Activated CD4-positive, alpha-beta T cell treated with anti-CD3 and anti-CD28 coated beads for 24 hours (primary cell): ENCODE data around the gene DPYD.

ENCODE experiments used
- DNase-seq, 2 donors: peaks; one replicate each; pipeline ENCODE4 v3.0.0-alpha.2; 2020; ENCODE audit warnings: low read depth in 2 of 2

DPYD gene

DNA sequence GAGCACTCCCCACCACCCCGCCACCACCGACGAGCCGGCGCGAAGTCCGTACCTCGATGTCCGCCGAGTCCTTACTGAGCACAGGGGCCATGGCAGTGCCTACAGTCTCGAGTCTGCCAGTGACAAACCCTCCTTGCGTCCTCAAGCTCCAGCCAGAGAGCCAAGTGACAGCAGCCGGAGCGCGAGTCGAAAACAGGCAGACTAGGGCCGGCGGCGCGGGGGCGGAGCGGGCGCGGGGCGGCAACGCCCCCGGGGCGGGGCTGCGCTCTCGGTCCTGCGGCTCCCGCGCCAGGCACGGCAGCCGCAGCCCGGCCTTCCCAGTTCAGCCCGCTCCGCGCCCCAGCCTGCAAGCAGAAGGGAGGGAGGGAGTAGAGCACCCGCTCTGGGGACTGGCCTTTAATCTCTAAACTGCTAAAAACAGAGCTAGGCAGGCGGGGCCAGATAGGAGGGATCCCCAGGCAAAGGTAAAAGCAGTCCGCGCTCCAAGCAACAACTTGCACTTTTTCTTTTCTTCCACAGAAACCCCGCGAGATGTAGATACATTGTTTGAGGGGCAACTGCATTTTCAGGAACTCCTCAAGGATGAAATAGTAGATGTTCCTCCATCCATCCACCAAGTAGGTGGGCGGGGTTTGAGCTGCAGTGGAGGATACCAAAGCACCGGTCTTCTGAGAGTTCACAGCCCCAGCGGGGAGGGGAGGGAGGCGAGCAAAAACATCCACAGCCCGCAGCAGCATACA, at the start of gene DPYD:
Gene DPYD (minus strand): TSS at position 203 of the 740 bp plus-strand sequence. CDS start 112 bp downstream, at position 91.
- DNase-seq, result peak; percentile 69 to 70

DNA sequence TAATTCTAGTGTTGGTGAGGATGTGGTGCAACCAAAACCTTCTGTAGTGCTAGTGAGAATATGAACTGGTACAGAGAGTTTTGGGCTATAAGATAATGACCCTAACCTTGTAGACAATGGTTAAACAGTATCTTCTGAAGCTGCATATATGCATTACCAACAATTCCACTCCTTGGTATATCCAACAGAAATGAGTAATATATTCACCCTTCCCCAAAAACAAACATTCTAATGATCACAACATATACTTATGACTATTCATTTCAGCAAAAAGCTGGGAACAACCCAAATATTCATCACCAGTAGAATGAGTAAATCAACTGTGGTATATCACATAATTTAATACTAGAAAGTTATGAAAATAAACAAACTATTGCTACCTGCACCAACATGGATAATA, 39.6 kb upstream of the DPYD start:
- no peak for DNase-seq

DNA sequence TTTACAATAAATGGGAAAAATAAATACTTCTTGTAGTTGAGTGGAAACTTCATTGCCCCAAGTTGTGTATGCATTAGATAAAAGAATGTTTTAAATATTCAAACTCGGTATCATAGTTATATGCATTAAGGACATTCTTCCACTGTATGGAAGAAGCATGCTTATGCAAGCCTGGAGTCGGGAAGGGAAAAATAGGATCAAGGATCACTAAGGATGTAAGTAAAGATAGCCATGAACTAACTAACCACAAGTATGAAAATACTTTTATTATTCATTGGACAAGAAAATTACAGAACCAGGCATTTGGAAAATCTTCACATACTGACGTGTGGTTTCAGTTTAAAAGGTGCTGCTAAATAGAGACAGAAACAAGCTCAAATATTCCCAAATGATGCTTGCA, 26.9 kb upstream of the DPYD start:
- no peak for DNase-seq

DNA sequence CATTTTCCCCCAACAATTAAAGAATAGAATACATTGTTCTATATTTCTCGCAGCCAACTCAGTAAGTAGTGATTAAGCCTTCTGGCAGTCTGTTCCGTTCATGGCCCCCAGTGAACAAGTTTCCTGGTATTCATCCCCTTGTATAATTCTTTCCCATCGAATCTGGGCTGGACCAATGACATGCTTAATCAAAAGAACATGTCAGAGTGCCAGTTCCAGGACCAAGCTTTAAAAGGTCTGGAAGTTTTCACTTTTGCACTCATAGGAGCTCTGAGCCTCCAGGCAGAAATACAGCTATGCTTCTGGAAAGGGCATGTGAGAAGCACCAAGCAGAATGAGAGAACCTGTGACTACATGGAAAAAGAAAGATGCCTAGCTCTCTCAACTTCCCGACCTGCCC, 22.5 kb upstream of the DPYD start:
- no peak for DNase-seq

DNA sequence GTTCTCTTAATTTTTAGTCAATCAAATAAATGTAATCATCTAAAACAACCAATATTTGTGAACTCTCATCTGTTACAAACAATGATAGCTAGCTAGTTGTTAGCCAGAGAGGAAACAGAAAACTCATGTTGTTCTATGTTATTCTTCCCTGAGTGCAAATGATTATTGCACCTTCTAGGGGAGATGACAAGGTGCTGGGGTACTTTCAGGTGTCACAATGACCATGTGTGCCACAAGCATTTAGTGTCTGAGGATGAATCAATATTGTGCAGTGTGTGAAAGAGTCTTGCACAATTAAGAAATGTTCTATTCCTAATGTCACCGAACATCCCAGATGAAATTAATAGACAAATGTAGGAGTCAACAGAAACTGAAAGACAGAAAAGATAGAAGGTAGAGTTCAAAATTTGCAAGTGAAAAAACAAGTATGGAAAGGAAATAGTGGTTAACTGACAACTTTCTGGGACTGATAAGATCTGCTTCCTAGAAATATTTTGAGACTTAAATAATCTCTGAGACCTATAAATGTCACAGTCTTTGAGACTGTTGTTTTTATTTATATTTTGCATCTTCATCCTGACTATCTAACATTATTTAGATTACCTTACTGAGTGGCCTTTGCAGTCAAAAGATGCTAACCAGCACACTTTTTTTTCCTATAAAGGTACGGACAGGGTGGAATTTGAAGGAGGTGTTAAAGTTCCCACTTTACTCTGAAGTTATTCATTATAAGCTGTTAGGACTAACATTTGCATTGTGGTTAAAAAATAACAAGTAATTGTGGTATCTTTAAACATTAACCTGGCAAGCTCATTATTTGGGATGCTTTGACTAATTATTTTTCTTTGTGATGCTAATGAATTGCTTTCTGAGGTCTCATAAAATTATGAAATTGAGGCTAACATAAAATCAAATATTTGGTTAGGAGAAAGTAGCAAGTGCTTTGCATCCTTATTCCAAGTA, 21.6 kb upstream of the DPYD start:
- DNase-seq, result no peak

DNA sequence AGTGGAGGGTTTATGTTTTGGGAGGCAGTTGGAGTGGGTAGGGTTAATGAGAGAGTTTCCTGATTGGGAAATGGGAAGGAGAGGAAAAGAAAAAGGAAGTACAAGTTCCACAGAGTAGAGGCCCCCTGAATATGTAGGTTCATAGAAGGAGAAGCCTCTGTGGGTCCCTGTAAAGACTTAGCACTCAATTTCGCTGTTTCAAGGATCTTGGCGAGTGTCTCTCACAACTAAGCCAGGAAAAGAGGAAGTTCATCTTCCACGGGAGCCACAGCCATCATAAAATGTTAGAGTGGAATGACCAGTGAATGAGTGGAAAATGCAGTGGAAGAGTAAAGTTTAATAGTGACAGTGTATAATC, 17.4 kb upstream of the DPYD start:
- no peak for DNase-seq

DNA sequence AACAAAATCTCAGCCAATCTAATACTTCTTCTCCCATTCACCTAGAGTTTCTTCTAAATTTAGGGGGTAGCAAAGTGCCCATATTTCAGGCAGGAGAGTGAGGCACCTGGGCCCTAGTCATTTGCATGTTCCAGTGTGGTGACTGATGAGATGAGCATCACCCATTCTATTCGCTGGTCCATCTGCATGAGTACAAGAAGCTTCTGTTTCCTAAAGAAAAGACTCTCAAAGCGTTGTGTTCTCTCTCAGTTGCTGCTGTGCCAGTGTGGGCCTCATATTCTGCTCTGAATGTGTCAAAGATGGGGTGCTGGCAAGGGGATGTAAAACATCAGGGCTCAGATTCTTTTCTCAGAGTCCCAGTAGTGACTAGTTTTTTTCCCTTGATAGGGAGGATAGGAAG, 16.1 kb upstream of the DPYD start:
- no peak for DNase-seq

DNA sequence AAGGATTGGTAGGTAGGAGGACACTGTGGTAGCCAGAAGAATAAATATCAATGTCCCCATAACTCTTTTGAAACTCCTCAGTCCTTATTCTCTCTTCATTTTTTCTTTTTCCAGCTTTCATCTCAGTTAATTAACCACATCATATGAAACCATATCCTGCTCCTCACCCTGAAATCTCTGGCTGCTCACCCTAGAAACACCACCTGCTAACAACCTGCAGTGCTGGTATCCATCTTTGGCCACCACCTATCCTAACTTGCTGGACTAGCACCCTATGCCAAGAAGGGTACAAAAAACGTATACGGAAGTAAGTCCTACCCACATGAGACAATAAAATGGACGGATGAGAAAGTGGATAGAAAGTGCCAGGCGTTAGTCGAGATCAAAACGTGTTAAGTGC, 13.7 kb upstream of the DPYD start:
- no peak for DNase-seq

DNA sequence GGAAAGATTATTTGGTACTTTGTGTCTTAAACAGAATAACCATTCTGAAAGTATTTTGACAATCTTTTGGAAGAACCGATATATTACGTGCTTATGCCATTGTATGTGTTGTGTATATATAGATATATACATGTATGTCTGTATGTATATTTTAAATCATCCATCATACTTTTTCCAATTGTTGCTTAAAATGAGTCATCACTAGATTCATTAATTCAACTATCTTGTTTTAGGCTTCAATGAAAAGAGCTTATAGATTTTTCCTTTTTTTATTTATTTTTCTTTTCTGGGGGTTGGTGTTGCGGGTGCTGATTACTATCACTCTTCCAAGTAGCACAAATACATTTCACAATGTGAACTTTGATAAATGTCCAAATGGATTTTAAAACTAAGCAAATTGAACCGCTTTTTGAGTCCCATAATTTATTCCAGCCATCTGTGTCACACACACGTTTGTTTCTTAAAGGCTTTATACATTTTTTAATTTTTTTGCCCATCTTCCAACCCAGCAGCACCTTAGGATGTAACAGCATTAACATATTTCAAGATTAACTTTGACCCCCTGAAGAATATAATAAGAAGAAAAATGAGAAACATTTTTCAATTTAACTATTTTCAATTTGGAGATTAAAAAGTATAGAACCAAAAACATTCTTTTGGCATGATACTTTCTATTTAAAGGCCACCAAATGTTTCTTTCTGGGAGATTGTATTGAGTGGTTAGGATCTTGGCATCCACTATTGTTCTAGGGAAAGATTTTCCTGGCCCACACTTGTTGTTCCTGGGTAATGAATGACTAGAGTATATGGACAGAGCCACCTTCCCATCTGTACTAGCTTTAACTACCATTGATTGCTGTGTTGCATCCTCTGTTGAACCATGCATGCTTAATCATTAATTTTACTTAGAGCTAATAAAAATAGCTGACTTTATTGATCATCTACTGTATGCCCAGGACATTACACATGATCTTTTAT, 9.3 kb upstream of the DPYD start:
- DNase-seq, result no peak

DNA sequence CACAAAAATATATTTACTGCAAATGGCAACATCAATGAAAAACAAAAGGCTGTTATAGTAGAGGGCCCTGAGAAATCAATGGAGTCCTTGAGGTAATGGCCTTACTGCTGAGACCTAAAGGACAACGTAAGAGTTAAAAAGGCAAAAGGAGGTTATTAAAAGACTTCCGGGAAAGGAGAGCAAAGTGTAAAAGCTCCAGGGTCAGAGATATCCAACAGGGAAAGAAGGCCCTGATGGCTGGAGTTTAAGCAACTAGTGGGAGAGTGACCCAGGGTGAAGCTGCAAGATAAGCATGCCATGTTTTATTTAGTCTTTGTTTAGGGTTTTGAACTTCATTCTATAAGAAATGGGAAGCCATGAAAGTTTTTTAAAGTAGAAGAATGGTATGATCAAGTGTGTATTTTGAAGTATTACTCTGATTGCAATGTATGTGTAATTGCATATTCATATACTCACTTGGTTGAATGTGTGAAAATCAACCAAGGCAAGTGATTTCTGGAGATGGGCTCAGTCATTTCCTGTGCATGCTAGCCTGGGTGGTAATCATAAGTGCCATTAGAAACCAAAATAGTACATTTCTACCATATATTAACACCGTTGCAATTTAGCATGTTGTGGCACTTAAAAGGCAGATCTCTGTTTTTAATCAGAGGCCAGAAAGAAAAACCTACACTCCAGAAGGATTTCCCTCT, 5.3 kb upstream of the DPYD start:
- DNase-seq, result no peak

DNA sequence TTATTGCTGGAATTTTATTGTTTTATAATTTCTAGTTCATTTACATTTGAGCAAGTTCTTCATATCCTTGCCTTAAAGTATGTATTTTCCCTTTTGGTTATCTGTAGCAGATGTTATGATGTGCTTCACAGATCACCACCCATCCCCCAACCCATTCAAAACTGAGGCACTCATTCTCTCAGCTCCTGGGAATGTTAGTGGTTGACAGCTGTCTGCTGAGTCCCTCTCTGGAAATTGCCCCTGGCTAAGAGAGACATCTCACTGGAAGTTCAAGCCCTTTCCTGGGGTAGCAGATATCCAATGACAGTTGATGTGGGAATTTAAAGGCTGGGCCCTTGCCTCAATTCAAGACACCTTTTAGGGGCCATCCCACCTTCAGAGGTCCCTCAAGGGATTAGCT, 4.3 kb upstream of the DPYD start:
- no peak for DNase-seq

DNA sequence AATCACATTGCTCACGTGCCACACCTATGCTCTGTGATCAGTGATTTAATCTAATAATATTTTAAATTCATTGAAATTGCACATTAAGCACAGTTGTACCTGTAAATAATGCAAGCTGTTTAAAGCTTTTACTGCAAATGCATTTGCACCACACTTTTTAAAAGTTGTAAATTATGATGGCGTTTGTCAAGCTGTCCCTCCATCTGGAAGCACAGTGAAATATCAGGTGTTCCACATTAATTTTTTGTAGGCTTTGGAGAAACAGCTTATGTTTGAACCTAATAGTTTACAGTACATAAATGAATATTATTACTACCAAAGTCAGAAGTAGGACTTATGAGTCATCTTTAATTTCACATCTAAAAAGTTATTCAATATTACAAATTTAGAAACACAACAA, 3.0 kb upstream of the DPYD start:
- no peak for DNase-seq

DNA sequence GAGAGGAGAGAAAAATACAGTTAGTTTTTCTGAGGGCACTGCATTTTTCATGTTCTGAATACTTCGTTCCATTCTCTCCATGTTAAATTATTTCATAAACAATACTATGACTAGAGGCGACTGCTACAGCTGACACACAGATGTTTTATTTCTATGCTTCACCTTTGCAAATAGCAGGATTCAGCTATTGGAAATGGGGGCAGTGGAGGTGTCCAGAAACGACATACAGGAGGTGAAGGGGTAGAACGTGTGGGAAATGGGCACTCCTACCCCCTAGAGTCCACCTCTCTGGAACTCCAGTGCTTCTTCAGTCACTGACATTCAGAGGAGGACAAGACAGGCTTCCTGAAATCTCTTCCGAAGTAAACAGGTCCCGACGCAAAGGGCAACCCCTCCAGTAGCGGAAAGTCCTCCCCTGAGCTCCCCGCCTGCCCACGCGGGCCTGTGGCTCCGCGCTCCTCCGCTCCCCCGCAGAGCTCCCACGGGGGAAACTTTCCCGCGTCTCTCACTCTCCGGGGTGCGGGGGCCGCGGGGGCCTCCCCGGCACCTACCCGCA, 480 bp downstream of the DPYD start:
- DNase-seq, result peak in 1 of 2 donors; percentile 18

DNA sequence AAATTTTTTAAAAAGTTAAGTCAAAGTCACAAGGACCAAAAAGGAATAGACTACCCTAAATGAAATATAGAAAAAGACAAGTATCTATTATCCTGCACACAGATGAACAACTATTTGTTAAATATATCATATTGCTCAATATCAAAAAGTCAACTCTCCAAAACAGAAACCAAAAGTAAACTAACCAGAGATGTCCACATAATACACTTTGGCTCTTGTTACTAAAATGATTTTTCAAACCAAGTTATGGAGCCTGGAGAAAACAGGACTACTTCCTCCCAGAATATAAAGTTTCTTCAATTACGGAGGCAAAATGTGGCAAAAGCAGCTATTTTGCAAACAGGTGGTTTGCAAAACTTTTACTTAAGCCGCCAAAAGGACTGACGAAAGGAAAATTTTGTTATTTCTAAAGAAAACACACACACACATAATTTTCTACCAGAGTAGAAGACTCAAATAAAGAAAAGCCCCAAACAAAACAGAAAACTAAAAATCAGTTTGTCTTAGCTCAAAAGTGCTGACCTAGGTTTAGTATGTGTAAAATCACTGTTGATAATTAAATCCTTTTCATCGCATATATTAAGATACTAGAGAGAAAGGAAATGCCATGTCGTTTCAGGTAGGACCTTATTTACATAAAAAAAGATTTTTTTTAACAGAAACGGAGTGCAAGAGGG, 1.1 kb downstream of the DPYD start:
- DNase-seq, result no peak

DNA sequence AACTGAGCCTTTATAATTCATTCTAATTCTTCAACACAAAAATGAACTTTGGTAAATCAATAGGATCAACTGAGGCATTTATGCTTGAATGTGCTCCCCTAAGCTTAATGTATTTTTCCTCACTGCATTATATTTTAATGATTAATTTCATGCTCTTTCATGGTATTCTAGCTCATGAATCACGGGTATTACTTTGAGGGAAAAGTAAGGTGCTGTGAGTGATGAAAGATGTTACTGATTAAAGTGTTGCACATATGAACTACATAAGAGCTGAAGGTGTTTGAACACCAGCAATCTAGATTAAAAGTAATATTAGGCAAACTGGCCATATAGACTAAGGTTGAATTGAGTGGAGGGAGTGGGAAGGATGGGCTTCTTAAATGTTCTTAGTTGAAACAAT, 1.9 kb downstream of the DPYD start:
- no peak for DNase-seq

DNA sequence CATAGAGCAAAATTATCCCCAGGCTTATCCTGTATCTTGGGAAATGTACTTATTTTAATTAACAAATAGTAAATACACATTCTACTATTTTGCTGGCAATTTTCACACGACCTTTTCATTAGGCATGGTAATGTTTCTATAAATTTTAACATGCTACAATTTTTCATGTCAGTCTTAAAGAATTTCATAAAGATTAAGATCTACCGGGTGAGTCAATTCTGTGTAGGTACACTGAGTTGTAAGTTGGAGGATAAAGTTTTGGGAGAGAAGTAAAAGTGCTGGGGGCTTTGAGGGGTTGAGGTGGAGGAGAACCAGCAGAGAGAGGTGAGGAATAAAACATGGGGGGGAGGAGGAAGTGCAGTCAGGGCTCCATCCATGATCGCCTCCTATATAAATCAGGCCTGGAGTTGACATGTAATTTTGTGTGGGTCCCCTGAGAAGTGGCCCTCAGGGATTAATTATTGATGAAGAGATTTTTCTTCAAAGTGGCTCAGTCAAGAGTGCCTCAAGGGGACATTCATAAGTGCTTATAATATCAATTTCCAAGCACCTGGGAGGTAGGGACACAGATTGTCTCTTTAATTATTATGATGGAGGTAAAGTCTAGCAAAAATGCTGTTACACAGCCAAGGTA, 7.2 kb downstream of the DPYD start:
- no peak for DNase-seq

DNA sequence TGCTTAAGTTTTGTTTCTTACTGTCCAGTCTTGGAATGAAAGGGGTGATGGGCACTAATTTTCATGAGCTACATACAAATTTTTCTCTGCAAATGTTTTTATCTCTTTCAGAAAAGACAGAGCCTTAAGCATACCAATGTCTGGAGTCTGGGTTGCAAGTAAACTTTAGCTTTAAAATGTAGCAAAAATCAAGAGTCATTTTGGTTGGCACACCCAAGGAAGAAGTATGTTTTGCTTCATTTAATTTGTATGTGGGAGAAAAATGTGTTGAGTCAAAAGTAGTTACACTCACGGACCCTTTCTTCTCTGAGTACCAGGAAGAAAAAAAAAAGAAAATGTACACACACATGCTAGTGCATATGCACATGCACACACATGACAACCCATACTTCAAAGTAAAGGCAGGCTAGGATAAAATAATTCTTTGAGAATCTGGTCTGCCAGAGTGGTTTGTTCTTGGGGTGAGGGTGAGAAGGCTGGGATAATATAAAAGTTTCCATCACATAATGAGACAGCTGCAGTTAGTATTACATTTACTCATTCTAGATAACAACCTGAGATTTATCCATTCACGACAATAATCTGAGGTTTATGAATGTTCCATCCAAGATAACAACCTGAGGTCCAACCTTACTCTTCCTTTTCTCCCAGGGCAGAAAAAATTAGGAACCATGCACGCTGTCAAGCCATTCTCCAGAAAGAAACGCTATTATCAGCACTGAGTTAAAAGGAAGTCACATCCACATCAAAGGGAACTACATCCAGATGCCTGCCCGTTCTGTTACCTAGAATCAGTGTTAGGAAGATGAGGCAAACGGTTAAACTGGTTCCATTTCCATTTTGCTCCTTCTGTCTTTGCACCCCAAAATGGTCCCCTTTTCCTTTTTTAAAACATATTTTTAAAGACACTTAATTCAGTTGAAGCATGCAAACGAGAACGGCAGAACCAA, 9.3 kb downstream of the DPYD start:
- DNase-seq, result no peak

DNA sequence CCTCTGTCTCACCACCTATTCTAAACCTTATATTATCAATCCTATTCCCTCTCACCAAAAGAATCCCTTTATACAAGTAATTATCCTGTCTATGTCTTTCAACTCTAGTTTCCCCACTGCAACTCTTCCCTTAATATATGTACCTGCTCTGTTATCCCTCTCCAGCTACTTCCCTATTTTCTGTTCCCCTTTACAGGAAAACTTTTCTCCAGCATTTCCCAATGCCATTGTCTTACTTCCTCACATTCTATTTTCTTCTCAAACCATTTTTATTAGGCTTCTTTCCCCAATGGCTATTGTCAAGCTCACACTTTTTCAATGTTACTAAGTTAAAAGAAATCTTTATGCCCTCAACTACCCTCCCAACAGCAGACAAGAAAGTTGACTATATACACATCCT, 11.6 kb downstream of the DPYD start:
- no peak for DNase-seq

DNA sequence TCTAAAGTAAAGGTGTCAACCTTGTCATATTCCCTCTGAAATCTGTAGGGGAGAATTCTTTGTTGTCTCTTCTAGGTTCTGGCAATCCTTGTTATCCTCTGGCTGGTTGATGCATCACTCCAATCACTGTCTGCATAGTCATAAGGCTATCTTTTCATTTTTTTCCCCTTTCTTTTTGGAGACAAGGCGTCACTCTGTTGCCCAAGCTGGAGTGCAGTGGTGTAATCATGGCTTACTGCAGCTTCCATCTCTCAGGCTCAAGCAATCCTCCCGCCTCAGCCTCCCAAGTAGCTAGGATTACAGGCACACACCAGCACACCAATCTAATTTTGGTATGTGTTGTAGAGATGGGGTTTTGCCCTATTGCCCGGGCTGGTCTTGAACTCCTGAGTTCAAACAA, 12.9 kb downstream of the DPYD start:
- DNase-seq, result no peak
